ENCODE results near the gene MYH10.

MYH10 gene

DNA sequence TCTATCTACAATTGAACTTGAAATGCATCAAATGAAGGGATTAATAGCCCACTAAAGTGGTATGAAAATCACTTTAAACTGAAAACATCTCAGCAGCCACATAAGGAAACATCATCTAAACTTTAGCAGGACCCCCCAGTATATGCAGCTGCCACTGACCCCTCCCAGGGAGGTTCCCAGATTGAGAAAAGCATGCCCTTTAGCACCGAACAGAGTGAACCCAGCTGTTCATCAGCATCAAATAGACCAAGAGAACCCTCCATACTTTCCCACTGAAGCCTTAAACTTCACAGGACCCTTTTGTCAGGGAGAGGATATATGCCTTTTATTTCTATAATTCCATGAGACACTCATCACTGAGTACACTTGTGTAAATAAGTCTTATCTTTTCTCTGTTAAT, 44.6 kb downstream of the MYH10 start:
- ATAC-seq = no peak
- TF ChIP-seq ARNTL (CRISPR knock-in tag; IDR thresholded peaks at IDR 0.05; ENCODE audit: borderline replicate concordance, low read depth) (no peak), ZFP30 (CRISPR knock-in tag; IDR thresholded peaks at IDR 0.05) (no peak), ISL1 (CRISPR knock-in tag; IDR thresholded peaks at IDR 0.05) (no peak), TCF4 (CRISPR knock-in tag; IDR thresholded peaks at IDR 0.05; ENCODE audit: borderline replicate concordance) (no peak), ESRRG (CRISPR knock-in tag; IDR thresholded peaks at IDR 0.05) (no peak), ZFP3 (CRISPR knock-in tag; IDR thresholded peaks at IDR 0.05) (no peak), ZNF8 (CRISPR knock-in tag; IDR thresholded peaks at IDR 0.05) (no peak), RARB (CRISPR knock-in tag; IDR thresholded peaks at IDR 0.05) (no peak), ZNF565 (CRISPR knock-in tag; conservative IDR thresholded peaks at IDR 0.05; ENCODE audit: low read depth) (no peak), CSDC2 (CRISPR knock-in tag; IDR thresholded peaks at IDR 0.05) (no peak), BACH2 (CRISPR knock-in tag; IDR thresholded peaks at IDR 0.05; ENCODE audit: borderline replicate concordance) (no peak)
- TF ChIP-seq, protein P1, sequence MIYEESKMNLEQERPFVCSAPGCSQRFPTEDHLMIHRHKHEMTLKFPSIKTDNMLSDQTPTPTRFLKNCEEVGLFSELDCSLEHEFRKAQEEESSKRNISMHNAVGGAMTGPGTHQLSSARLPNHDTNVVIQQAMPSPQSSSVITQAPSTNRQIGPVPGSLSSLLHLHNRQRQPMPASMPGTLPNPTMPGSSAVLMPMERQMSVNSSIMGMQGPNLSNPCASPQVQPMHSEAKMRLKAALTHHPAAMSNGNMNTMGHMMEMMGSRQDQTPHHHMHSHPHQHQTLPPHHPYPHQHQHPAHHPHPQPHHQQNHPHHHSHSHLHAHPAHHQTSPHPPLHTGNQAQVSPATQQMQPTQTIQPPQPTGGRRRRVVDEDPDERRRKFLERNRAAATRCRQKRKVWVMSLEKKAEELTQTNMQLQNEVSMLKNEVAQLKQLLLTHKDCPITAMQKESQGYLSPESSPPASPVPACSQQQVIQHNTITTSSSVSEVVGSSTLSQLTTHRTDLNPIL (CRISPR knock-in tag; IDR thresholded peaks at IDR 0.05; ENCODE audit: low read depth) = no peak
- TF ChIP-seq, protein P2, sequence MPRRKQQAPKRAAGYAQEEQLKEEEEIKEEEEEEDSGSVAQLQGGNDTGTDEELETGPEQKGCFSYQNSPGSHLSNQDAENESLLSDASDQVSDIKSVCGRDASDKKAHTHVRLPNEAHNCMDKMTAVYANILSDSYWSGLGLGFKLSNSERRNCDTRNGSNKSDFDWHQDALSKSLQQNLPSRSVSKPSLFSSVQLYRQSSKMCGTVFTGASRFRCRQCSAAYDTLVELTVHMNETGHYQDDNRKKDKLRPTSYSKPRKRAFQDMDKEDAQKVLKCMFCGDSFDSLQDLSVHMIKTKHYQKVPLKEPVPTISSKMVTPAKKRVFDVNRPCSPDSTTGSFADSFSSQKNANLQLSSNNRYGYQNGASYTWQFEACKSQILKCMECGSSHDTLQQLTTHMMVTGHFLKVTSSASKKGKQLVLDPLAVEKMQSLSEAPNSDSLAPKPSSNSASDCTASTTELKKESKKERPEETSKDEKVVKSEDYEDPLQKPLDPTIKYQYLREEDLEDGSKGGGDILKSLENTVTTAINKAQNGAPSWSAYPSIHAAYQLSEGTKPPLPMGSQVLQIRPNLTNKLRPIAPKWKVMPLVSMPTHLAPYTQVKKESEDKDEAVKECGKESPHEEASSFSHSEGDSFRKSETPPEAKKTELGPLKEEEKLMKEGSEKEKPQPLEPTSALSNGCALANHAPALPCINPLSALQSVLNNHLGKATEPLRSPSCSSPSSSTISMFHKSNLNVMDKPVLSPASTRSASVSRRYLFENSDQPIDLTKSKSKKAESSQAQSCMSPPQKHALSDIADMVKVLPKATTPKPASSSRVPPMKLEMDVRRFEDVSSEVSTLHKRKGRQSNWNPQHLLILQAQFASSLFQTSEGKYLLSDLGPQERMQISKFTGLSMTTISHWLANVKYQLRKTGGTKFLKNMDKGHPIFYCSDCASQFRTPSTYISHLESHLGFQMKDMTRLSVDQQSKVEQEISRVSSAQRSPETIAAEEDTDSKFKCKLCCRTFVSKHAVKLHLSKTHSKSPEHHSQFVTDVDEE (CRISPR knock-in tag; IDR thresholded peaks at IDR 0.05) = no peak

DNA sequence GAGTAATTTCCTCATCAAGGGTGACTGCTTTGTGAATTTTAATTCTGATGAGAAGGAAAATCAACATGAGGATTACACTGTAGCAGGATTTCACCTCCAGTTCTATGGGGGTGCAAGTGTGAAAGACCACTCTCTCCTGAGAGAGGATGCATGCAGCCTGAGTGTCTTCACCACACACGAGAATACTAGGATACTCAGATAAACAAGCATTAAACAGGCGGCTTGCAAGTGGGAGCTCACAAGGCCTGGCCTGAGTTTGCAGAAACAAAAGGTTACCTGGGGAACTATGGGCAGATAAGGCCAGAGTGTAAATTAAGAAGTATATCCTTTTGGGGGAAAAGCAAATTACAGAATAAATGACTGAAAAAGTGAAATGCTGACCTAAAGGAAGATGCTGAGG, 46.6 kb downstream of the MYH10 start:
- TF ChIP-seq OSR1 (CRISPR knock-in tag; IDR thresholded peaks at IDR 0.05) = no peak
- no peak for TF ChIP-seq ZFP30 (CRISPR knock-in tag; IDR thresholded peaks at IDR 0.05)
- TF ChIP-seq BACH2 (CRISPR knock-in tag; IDR thresholded peaks at IDR 0.05; ENCODE audit: borderline replicate concordance) = no peak
- no peak for TF ChIP-seq CSDC2 (CRISPR knock-in tag; IDR thresholded peaks at IDR 0.05)
- TF ChIP-seq ESRRG (CRISPR knock-in tag; IDR thresholded peaks at IDR 0.05) = no peak
- TF ChIP-seq ZNF565 (CRISPR knock-in tag; conservative IDR thresholded peaks at IDR 0.05; ENCODE audit: low read depth) = no peak
- TF ChIP-seq ZC3H10 (CRISPR knock-in tag; IDR thresholded peaks at IDR 0.05) = no peak
- no peak for TF ChIP-seq ISL1 (CRISPR knock-in tag; IDR thresholded peaks at IDR 0.05)
- no peak for TF ChIP-seq TCF4 (CRISPR knock-in tag; IDR thresholded peaks at IDR 0.05; ENCODE audit: borderline replicate concordance)
- TF ChIP-seq, protein P3, sequence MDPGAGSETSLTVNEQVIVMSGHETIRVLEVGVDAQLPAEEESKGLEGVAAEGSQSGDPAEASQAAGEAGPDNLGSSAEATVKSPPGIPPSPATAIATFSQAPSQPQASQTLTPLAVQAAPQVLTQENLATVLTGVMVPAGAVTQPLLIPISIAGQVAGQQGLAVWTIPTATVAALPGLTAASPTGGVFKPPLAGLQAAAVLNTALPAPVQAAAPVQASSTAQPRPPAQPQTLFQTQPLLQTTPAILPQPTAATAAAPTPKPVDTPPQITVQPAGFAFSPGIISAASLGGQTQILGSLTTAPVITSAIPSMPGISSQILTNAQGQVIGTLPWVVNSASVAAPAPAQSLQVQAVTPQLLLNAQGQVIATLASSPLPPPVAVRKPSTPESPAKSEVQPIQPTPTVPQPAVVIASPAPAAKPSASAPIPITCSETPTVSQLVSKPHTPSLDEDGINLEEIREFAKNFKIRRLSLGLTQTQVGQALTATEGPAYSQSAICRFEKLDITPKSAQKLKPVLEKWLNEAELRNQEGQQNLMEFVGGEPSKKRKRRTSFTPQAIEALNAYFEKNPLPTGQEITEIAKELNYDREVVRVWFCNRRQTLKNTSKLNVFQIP (CRISPR knock-in tag; IDR thresholded peaks at IDR 0.05; ENCODE audit: borderline replicate concordance, low read depth) = no peak
- TF ChIP-seq, protein P1 (CRISPR knock-in tag; IDR thresholded peaks at IDR 0.05; ENCODE audit: low read depth) = no peak
- TF ChIP-seq, protein P4, sequence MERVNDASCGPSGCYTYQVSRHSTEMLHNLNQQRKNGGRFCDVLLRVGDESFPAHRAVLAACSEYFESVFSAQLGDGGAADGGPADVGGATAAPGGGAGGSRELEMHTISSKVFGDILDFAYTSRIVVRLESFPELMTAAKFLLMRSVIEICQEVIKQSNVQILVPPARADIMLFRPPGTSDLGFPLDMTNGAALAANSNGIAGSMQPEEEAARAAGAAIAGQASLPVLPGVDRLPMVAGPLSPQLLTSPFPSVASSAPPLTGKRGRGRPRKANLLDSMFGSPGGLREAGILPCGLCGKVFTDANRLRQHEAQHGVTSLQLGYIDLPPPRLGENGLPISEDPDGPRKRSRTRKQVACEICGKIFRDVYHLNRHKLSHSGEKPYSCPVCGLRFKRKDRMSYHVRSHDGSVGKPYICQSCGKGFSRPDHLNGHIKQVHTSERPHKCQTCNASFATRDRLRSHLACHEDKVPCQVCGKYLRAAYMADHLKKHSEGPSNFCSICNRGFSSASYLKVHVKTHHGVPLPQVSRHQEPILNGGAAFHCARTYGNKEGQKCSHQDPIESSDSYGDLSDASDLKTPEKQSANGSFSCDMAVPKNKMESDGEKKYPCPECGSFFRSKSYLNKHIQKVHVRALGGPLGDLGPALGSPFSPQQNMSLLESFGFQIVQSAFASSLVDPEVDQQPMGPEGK (CRISPR knock-in tag; IDR thresholded peaks at IDR 0.05; ENCODE audit: borderline replicate concordance) = no peak
- TF ChIP-seq GLIS3 (CRISPR knock-in tag; IDR thresholded peaks at IDR 0.05) = no peak
- TF ChIP-seq SNAI2 (CRISPR knock-in tag; IDR thresholded peaks at IDR 0.05) = no peak
- TF ChIP-seq PPARA (CRISPR knock-in tag; IDR thresholded peaks at IDR 0.05; ENCODE audit: borderline replicate concordance) = no peak
- no peak for ATAC-seq

DNA sequence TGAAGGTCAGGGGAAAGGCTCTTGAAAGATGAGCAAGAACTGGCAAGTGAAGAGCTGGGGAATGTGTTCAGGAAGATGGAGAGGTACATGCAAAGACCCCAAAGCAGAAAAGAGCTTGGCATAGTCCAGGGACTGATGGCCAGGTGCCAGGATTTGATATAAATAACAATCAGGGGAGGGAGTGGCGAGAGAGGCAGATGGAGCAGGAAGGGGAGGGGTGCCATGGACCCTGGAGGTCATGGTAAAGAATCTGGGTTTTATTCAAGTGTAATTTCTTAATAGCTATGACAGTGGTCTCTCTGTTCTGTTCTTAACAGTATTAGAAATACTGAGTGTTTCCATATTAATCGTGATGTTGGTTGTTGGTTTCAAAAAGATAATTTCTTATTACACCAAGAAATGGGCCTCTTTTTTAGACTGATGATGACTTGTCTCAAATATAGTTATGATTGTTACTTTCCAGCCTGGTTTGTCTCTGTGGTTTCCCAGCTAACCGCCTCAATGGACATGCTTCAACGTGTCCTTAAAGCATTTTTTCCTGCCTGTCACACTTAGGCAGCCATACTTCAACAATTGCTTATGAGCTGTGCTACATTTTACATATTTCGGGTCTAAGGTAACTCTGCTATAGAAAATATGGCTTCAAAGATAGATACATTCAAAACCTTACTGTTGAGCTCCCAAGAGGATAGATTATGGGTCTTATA, 49.4 kb downstream of the MYH10 start:
- ATAC-seq = no peak
- TF ChIP-seq ZNF565 (CRISPR knock-in tag; conservative IDR thresholded peaks at IDR 0.05; ENCODE audit: low read depth) (no peak), BACH2 (CRISPR knock-in tag; IDR thresholded peaks at IDR 0.05; ENCODE audit: borderline replicate concordance) (no peak), ZFP30 (CRISPR knock-in tag; IDR thresholded peaks at IDR 0.05) (no peak), ZC3H10 (CRISPR knock-in tag; IDR thresholded peaks at IDR 0.05) (no peak), ZFP3 (CRISPR knock-in tag; IDR thresholded peaks at IDR 0.05) (no peak), PPARA (CRISPR knock-in tag; IDR thresholded peaks at IDR 0.05; ENCODE audit: borderline replicate concordance) (no peak), ISL1 (CRISPR knock-in tag; IDR thresholded peaks at IDR 0.05) (no peak), GLIS3 (CRISPR knock-in tag; IDR thresholded peaks at IDR 0.05) (no peak), RARB (CRISPR knock-in tag; IDR thresholded peaks at IDR 0.05) (no peak), TOX (CRISPR knock-in tag; IDR thresholded peaks at IDR 0.05; ENCODE audit: borderline replicate concordance) (no peak), ESRRG (CRISPR knock-in tag; IDR thresholded peaks at IDR 0.05) (no peak), SNAI2 (CRISPR knock-in tag; IDR thresholded peaks at IDR 0.05) (no peak), ARNTL (CRISPR knock-in tag; IDR thresholded peaks at IDR 0.05; ENCODE audit: borderline replicate concordance, low read depth) (no peak), ZNF8 (CRISPR knock-in tag; IDR thresholded peaks at IDR 0.05) (no peak)
- TF ChIP-seq, protein P1 (CRISPR knock-in tag; IDR thresholded peaks at IDR 0.05; ENCODE audit: low read depth) = no peak
- TF ChIP-seq, protein P4 (CRISPR knock-in tag; IDR thresholded peaks at IDR 0.05; ENCODE audit: borderline replicate concordance) = no peak
